ENCODE data around the gene GSTO1.
A peak's percentile ranks its signal among the peaks of the same experiment; 100 is the strongest.

GSTO1 gene

GRCh38 chr10:104250371-104250770, 4.3 kb upstream of the GSTO1 start:
- no peak for DNase-seq (ENCODE audit: low read depth in 2 of 2, low spot score in 1 of 2)

DNA sequence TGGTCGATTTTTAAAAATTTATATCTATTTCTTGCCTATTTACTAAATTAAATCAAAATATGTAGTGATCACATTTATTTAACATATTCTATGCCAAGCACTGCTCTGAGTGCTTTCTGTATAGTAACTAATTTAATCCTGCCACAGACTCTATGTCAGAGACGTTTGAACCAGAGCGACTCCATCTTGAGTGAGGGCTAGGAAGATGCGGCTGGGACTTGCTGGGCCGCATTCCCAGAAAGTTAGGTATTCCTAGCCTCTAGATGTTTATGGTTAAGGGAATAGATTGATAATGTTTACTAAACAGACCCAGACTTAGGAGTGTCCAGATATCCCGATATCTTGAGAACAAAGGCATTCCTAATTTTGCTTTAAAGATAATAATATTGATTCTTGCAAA, 3.2 kb upstream of the GSTO1 start:
- DNase-seq (ENCODE audit: low read depth in 2 of 2, low spot score in 1 of 2): no peak

GRCh38 chr10:104252368-104252767, 2.3 kb upstream of the GSTO1 start:
- DNase-seq (ENCODE audit: low read depth in 2 of 2, low spot score in 1 of 2): no peak

GRCh38 chr10:104253106-104253505, 1.6 kb upstream of the GSTO1 start:
- no peak for DNase-seq (ENCODE audit: low read depth in 2 of 2, low spot score in 1 of 2)

- no peak for DNase-seq (ENCODE audit: low read depth in 2 of 2, low spot score in 1 of 2)
Measured at GRCh38 chr10:104253606-104254410, 884 bp upstream of the GSTO1 start.

DNA sequence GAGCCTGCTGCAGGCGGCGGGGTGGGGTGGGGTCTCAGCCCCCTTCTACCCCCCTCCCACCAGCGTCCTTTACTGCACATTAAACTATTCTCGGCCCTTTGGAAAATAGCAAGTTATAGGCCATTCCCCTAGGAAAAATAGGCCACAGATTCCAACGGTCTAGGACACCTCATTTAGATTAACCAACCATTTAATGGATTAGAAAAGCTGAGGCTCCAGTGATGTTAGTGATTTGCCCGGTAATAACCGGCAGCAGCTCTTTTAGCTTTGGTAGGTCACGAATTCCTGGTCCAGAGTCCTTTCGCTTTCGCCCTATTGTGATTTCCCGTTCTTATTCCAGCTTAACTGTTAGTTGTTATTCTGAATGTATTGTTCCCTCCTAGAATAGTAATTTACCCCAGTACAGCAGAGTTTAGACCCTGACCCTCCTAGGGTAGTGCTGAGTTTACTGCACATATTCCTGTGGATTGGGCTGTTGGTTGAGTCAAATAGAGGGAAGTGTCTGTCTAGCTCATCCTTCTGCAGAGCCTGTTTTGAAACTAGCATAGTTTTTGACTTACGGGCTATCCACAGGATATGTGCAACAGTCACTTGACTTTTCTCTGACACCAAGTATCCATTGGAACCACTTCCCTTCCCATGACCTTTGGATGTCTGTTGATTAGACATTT, 754 bp downstream of the GSTO1 start:
- DNase-seq (ENCODE audit: low read depth in 2 of 2, low spot score in 1 of 2): no peak

GRCh38 chr10:104256335-104256961, 1.8 kb downstream of the GSTO1 start:
- DNase-seq (ENCODE audit: low read depth in 2 of 2, low spot score in 1 of 2): no peak

GRCh38 chr10:104257235-104257634, 2.5 kb downstream of the GSTO1 start:
- no peak for DNase-seq (ENCODE audit: low read depth in 2 of 2, low spot score in 1 of 2)

DNA sequence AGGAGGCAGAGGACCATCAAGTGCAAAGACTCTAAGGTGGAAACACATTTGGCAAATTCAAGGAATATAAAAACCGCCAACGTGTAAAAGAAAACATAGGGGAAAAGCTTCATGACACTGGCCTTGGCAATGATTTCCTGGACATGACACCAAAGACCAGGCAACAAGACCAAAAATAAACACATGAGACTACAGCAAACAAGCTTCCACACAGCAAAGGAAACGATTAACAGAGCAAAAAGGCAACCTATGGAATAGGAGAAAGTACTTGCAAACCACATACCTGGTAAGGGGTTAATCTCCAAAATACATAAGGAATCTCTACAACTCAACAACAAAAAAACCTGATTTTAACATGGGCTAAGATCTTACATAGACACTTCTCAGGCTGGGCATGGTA, 3.5 kb downstream of the GSTO1 start:
- DNase-seq (ENCODE audit: low read depth in 2 of 2, low spot score in 1 of 2): no peak

GRCh38 chr10:104259456-104259855, 4.8 kb downstream of the GSTO1 start:
- no peak for DNase-seq (ENCODE audit: low read depth in 2 of 2, low spot score in 1 of 2)

GRCh38 chr10:104259999-104260774, 5.5 kb downstream of the GSTO1 start:
- no peak for DNase-seq (ENCODE audit: low read depth in 2 of 2, low spot score in 1 of 2)

DNA sequence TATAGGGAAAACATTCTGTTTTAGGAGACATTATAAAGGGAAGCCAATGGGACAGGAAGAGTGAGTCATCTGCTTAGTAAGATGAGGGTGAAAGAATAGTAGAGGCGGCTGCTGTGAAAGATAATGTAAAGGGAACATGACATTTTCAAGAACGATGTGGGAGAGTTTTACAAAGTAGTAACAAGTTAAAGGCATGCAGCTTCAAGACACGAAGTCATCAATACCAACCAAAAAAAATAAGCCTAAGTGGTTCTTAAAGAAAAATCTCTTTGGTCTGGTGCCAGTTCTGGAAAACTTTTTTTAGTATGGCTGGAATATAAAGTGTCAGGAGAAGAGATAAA, 6.1 kb downstream of the GSTO1 start:
- DNase-seq (ENCODE audit: low read depth in 2 of 2, low spot score in 1 of 2): no peak

DNA sequence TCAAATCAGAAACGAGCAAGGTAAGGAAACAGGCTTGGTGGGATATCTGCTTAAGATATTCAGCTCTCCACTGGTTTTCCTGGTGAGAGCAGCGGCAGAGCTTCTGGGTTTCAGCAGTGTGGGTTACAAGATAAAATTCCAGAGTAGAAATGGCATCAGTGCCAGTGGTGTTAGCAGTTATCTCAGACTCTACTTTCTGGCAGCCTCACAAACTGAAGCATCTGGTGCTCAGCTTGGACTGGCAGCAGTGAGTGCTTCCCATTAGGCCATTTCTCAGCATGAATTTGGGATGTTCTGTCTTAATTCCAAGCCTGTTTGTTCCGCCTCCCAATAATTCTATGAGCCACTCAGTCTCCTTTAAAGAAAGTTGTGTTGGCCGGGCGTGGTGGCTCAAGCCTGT, 7.4 kb downstream of the GSTO1 start:
- DNase-seq (ENCODE audit: low read depth in 2 of 2, low spot score in 1 of 2): no peak

DNA sequence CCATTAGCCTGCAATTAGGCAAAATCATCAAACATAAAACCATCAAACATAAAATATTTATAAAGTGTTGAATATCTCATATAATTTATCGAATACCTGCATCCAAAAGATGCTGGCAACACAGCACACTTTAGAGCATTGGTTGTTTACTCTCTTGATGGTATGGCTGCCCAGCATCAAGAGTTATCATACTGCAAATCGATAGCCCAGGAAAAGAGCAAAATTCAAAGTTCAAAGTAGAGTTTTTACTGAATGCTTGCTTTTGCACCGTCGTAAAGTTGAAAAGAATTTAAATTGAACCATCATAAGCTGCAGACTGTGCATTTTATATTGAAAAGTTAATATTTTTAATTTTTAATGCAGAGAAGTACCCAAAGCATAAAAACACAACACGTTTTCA, 10.1 kb downstream of the GSTO1 start:
- DNase-seq (ENCODE audit: low read depth in 2 of 2, low spot score in 1 of 2): no peak

GRCh38 chr10:104267721-104268404, 13.2 kb downstream of the GSTO1 start:
- no peak for DNase-seq (ENCODE audit: low read depth in 2 of 2, low spot score in 1 of 2)

DNA sequence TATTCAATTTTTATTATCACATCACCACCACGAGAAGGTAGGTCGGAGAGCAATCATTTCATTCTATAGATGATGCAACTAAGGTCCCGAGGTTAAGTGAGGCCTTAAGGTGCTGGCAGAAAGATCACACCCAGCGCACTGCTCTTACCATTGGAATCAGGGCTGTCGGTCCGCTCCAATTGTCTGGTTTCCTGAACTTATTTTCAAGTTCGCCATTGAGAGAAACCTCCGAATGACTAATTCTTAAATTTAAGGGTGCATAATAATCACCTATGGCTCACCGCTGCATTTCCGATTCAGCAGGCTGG, 13.7 kb downstream of the GSTO1 start:
- no peak for DNase-seq (ENCODE audit: low read depth in 2 of 2, low spot score in 1 of 2)

DNA sequence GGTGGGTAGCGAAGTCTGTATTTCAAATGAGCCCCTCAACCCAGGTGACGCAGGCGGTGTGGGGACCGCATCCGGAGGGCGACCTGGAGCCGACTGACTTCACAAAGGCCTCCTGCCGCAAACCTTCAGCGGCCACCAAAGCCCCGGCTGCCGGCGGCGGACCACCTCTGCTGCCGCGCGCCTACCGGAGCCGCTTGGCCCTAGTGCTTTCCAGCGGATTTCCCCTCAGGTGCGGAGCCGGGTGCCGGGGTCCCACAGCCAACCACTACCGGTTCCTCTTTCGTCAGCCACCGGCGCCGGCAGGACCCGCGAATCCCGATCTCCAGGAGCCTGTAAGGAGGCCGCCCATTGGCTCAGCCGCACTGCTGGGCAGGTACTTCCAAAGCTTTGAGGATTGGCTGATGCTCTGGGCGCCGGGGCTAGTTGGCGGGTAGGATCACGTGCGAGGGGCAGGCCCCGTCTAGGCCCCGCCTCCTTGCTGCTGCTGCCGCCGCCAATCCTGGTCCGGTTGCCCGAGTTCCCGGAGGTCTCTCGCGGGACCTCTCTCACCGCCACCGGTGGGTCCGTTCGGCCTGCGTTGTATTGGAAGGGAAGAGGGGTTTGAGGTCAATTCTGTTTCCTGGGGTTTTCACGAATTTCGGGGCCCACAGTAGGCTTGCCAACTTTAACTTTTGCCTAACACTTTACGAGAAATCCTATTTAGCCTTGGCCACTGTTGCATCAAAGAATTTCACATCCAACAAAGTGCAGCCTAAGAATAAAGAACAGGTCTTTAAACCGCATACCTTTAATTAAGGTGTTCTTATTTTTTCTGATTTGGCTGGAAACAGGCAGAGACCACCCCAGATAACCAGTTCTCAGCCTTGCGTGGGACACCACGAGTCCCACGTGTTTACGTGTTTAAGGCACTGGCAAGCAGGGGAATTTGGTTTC, 14.3 kb downstream of the GSTO1 start, which contains the start of gene GSTO2:
Gene GSTO2, plus strand, starts transcription at position 472 of the 933 bp plus-strand sequence. CDS start 5,732 bp downstream, outside the sequence.
- DNase-seq (ENCODE audit: low read depth in 2 of 2, low spot score in 1 of 2): peak; percentile 91 to 96

DNA sequence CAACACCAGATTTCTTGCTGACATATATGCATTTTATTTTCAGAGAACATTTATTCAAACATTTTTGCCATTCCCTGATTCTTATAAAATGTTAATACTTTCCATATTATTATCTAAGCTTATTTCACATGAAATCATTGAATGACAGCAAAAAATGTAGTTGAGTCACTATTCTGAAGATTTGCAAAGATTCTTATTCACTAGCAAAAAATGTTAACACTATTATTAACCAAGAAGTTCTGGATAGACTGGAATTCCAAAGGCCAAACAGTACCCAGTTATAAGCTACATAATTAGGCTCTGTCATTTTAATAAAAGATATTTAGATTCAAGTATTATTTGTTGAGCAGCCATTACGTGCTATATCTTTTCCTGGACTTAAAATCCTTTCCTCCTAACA, 18.6 kb downstream of the GSTO1 start:
- no peak for DNase-seq (ENCODE audit: low read depth in 2 of 2, low spot score in 1 of 2)

- no peak for DNase-seq (ENCODE audit: low read depth in 2 of 2, low spot score in 1 of 2)
Measured at GRCh38 chr10:104273899-104274575, 19.3 kb downstream of the GSTO1 start.

All from stimulated activated CD8-positive, alpha-beta memory T cell treated with anti-CD3 and anti-CD28 coated beads, Interleukin-4, amount 100 ng/mL, for 1 hour (primary cell).